MCF 10A (cell line): ENCODE data around the gene GDF11. TPM values are rescaled to one million over a fixed set of nuclear protein-coding genes. Genes with fewer than 3 reads are reported as not detected.

ENCODE experiments used
- BruUV-seq: library from RNA; stranded (reverse); fragments of 400-500 nt; replicated peaks from 2 replicates; lab custom pipeline; 2021; lab: Mats Ljungman, UMichigan
- CTCF ChIA-PET: fragments of 300-600 bp; sonication (Branson Sonifier 250); formaldehyde crosslinking; extraction: SDS; loops from one replicate; lab custom pipeline; 2021; ENCODE audit warnings: antibody characterized with exemption, inconsistent platforms; lab: Yijun Ruan, JAX
- POLR2A ChIA-PET: fragments of 300-600, 350-650 bp; sonication (Branson Sonifier 250); formaldehyde crosslinking; extraction: SDS; loops from one replicate; lab custom pipeline; 2020; ENCODE audit warnings: antibody characterized with exemption, inconsistent platforms; lab: Yijun Ruan, JAX
- DNase-seq: peaks from one replicate; pipeline ENCODE4 v3.0.0-alpha.2; 2018; ENCODE audit not compliant: unreplicated experiment
- H3K27ac Mint-ChIP-seq: one replicate; pipeline ENCODE4 v1.8.0; 2022; ENCODE audit warnings: mild to moderate bottlenecking, low read depth, mixed read lengths; ENCODE audit not compliant: unreplicated experiment
- H3K27me3 Mint-ChIP-seq: one replicate; pipeline ENCODE4 v1.8.0; 2022; ENCODE audit warnings: mixed read lengths; ENCODE audit not compliant: insufficient read depth, unreplicated experiment
- H3K36me3 Mint-ChIP-seq: one replicate; pipeline ENCODE4 v1.8.0; 2022; ENCODE audit warnings: mild to moderate bottlenecking, moderate library complexity, mixed read lengths; ENCODE audit not compliant: insufficient read depth, unreplicated experiment
- H3K4me1 Mint-ChIP-seq: one replicate; pipeline ENCODE4 v1.8.0; 2022; ENCODE audit warnings: mixed read lengths; ENCODE audit not compliant: insufficient read depth, unreplicated experiment
- H3K4me3 Mint-ChIP-seq: one replicate; pipeline ENCODE4 v1.8.0; 2022; ENCODE audit warnings: mild to moderate bottlenecking, moderate library complexity, mixed read lengths; ENCODE audit not compliant: unreplicated experiment
- H3K9me3 Mint-ChIP-seq: one replicate; pipeline ENCODE4 v1.8.0; 2022; ENCODE audit warnings: mixed read lengths; ENCODE audit not compliant: unreplicated experiment
- CTCF ChIP-seq: fragments of 200-600 bp; IDR thresholded peaks from one replicate; pipeline ENCODE4 v1.8.0; 2022; ENCODE audit warnings: antibody characterized with exemption, mild to moderate bottlenecking; ENCODE audit not compliant: unreplicated experiment
- intact Hi-C: fragments of 100-400 bp; cut with micrococcal nuclease; formaldehyde crosslinking; loops from 2 replicates; pipeline ENCODE4 v1.14.1; 2022
- total RNA-seq: library from RNA; stranded (reverse); gene quantifications from 2 replicates; pipeline ENCODE4 v1.2.3, GENCODE V29; 2022

The GDF11 gene
- total RNA-seq, 1 experiment from 2014 or later, result 1.9 TPM

GRCh38 chr12:55745361-55746173 lies 2.6 kb downstream of the GDF11 start:
- Mint-ChIP-seq H3K4me1 (peaks cover 23% of the 10 kb centered on the region), H3K27me3 (peaks cover 17% of the 10 kb centered on the region), H3K36me3 (peaks cover 22% of the 10 kb centered on the region), H3K4me3 (no peak overlapping the region), H3K27ac (no peak overlapping the region), H3K9me3 (no peaks in the 10 kb centered on the region)
- POLR2A ChIA-PET, result interaction anchor here (0.5 to 2.4 kb wide), 3 partner anchors 12 to 1466 kb away, joined by 3 to 10 read pairs (median 5); partner anchors contain the start of gene CBX5
- no TSS peak for BruUV-seq
- DNase-seq, result no peak
- no peak for TF ChIP-seq CTCF
- intact Hi-C loops, result no loop called here
- CTCF ChIA-PET, result interaction anchor here (0.5 to 2.6 kb wide), 7 partner anchors 11 to 585 kb away, joined by 3 to 6 read pairs (median 4); no protein-coding TSS in a partner anchor

GRCh38 chr12:55746174-55746912 lies 3.4 kb downstream of the GDF11 start:
- Mint-ChIP-seq H3K27ac (no peak overlapping the region), H3K4me1 (peaks cover 23% of the 10 kb centered on the region), H3K9me3 (no peaks in the 10 kb centered on the region), H3K27me3 (peaks cover 17% of the 10 kb centered on the region), H3K4me3 (no peak overlapping the region), H3K36me3 (peaks cover 30% of the 10 kb centered on the region)
- ChIA-PET POLR2A (interaction anchor here (0.5 to 2.7 kb wide), 5 partner anchors 8 to 1466 kb away, joined by 3 to 14 read pairs (median 3); partner anchors contain the start of genes CBX5, ORMDL2 and SARNP), CTCF (interaction anchor here (0.5 to 3.8 kb wide), 8 partner anchors 8 to 584 kb away, joined by 3 to 36 read pairs (median 4); partner anchors contain the start of gene CD63)
- no peak for DNase-seq
- TF ChIP-seq CTCF, result no peak
- no TSS peak for BruUV-seq
- intact Hi-C loops, result no loop called here

- Mint-ChIP-seq H3K27me3 (peaks cover 12% of the 10 kb centered on the region), H3K27ac (no peak overlapping the region), H3K4me3 (no peak overlapping the region), H3K9me3 (no peaks in the 10 kb centered on the region), H3K36me3 (peaks cover 35% of the 10 kb centered on the region), H3K4me1 (peaks cover 23% of the 10 kb centered on the region)
- POLR2A ChIA-PET, result interaction anchor here (0.5 to 2.7 kb wide), 5 partner anchors 8 to 228 kb away, joined by 3 to 14 read pairs (median 3); partner anchors contain the start of genes ORMDL2 and SARNP
- no peak for TF ChIP-seq CTCF
- no TSS peak for BruUV-seq
- intact Hi-C loops, result no loop called here
- CTCF ChIA-PET, result interaction anchor here (0.7 to 3.8 kb wide), 6 partner anchors 9 to 294 kb away, joined by 3 to 36 read pairs (median 4); partner anchors contain the start of gene CD63
- no peak for DNase-seq
These were observed 4.0 kb downstream of the GDF11 start for GRCh38 chr12:55746913-55747231.
